ENCODE measurements around the gene MICALL1.
"Not testable (repeated sequence)": the region's sequence is repeated elsewhere in the genome, so short reads cannot be mapped to it uniquely, and the experiment has no call there.

The MICALL1 gene

DNA sequence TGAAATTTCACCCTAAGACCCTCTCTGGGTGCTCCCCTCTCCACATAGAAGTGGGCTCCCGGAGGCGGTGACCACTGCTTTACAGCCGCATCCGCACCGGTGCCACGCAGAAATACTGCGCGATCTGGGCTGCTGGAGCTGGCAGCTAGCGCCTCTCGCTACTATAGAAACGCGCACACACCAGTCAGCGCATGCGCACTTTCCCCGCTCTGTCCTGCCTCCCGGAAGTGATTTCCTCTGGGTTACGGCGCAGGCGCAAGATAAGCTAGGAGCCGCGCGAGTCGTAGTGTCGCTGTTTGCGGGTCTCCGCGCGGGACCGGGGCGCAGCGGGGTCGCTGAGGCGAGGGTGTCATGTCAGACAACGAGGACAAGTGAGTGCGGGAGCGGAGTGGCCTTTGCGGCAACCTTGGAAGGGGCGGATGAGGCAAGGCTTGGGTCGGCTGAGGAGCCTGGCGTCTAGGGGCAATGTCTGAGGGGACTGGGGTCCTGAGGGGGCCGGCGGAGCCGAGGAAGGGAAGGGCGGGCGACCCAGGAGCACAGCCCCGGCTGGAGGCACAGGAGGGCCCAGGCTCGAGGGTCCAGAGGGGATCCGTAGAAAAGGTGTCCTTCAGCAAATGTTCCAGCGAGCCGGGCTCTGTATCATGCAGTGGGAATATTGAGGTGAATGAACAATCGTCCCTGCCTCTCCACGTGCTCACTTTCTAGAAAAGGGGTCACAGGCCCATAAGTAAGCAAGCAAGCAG is 47.5 kb downstream of the MICALL1 start, which contains the start of the genes C22orf23 and POLR2F (continued):
- TF ChIP-seq, protein P1, sequence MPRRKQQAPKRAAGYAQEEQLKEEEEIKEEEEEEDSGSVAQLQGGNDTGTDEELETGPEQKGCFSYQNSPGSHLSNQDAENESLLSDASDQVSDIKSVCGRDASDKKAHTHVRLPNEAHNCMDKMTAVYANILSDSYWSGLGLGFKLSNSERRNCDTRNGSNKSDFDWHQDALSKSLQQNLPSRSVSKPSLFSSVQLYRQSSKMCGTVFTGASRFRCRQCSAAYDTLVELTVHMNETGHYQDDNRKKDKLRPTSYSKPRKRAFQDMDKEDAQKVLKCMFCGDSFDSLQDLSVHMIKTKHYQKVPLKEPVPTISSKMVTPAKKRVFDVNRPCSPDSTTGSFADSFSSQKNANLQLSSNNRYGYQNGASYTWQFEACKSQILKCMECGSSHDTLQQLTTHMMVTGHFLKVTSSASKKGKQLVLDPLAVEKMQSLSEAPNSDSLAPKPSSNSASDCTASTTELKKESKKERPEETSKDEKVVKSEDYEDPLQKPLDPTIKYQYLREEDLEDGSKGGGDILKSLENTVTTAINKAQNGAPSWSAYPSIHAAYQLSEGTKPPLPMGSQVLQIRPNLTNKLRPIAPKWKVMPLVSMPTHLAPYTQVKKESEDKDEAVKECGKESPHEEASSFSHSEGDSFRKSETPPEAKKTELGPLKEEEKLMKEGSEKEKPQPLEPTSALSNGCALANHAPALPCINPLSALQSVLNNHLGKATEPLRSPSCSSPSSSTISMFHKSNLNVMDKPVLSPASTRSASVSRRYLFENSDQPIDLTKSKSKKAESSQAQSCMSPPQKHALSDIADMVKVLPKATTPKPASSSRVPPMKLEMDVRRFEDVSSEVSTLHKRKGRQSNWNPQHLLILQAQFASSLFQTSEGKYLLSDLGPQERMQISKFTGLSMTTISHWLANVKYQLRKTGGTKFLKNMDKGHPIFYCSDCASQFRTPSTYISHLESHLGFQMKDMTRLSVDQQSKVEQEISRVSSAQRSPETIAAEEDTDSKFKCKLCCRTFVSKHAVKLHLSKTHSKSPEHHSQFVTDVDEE (CRISPR knock-in tag; IDR thresholded peaks at IDR 0.05), result no peak
- no peak for TF ChIP-seq ESRRG (CRISPR knock-in tag; IDR thresholded peaks at IDR 0.05)
- TF ChIP-seq, protein P2, sequence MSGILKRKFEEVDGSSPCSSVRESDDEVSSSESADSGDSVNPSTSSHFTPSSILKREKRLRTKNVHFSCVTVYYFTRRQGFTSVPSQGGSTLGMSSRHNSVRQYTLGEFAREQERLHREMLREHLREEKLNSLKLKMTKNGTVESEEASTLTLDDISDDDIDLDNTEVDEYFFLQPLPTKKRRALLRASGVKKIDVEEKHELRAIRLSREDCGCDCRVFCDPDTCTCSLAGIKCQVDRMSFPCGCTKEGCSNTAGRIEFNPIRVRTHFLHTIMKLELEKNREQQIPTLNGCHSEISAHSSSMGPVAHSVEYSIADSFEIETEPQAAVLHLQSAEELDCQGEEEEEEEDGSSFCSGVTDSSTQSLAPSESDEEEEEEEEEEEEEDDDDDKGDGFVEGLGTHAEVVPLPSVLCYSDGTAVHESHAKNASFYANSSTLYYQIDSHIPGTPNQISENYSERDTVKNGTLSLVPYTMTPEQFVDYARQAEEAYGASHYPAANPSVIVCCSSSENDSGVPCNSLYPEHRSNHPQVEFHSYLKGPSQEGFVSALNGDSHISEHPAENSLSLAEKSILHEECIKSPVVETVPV (CRISPR knock-in tag; IDR thresholded peaks at IDR 0.05), result no peak
- TF ChIP-seq OSR1 (CRISPR knock-in tag; IDR thresholded peaks at IDR 0.05), result no peak
- TF ChIP-seq, protein P3, sequence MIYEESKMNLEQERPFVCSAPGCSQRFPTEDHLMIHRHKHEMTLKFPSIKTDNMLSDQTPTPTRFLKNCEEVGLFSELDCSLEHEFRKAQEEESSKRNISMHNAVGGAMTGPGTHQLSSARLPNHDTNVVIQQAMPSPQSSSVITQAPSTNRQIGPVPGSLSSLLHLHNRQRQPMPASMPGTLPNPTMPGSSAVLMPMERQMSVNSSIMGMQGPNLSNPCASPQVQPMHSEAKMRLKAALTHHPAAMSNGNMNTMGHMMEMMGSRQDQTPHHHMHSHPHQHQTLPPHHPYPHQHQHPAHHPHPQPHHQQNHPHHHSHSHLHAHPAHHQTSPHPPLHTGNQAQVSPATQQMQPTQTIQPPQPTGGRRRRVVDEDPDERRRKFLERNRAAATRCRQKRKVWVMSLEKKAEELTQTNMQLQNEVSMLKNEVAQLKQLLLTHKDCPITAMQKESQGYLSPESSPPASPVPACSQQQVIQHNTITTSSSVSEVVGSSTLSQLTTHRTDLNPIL (CRISPR knock-in tag; IDR thresholded peaks at IDR 0.05; ENCODE audit: low read depth), result no peak

DNA sequence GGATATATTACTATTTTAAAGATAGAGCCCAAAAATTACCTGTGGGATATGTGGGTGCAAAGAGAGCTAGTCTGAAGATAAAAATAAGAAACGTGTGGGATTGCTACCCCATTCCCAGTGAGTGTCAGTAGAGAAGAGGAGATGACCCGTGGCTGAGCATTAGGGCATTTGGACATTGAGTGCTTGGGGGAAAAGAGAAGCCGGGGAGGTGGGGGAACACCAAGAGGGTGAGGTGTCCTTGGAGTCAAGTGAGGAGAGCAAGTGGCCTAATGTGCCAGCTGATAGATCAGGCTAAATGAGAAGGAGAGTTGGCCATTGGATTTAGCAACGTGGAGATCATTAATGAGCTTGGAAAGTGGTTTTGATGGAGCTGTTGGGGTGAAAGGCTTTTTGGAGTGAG is 48.6 kb downstream of the MICALL1 start:
- no peak for ATAC-seq
- TF ChIP-seq ZC3H10 (CRISPR knock-in tag; IDR thresholded peaks at IDR 0.05) (no peak), ZFP3 (CRISPR knock-in tag; IDR thresholded peaks at IDR 0.05) (no peak), ISL1 (CRISPR knock-in tag; IDR thresholded peaks at IDR 0.05) (no peak), RARB (CRISPR knock-in tag; IDR thresholded peaks at IDR 0.05) (no peak), ZNF70 (CRISPR knock-in tag; IDR thresholded peaks at IDR 0.05) (no peak), CSDC2 (CRISPR knock-in tag; IDR thresholded peaks at IDR 0.05) (no peak), ESRRG (CRISPR knock-in tag; IDR thresholded peaks at IDR 0.05) (no peak), OSR1 (CRISPR knock-in tag; IDR thresholded peaks at IDR 0.05) (no peak), TOX (CRISPR knock-in tag; IDR thresholded peaks at IDR 0.05; ENCODE audit: borderline replicate concordance) (no peak), PPARA (CRISPR knock-in tag; IDR thresholded peaks at IDR 0.05; ENCODE audit: borderline replicate concordance) (no peak), ZNF8 (CRISPR knock-in tag; IDR thresholded peaks at IDR 0.05) (no peak)
- TF ChIP-seq, protein P2 (CRISPR knock-in tag; IDR thresholded peaks at IDR 0.05), result no peak
- TF ChIP-seq, protein P3 (CRISPR knock-in tag; IDR thresholded peaks at IDR 0.05; ENCODE audit: low read depth), result no peak

DNA sequence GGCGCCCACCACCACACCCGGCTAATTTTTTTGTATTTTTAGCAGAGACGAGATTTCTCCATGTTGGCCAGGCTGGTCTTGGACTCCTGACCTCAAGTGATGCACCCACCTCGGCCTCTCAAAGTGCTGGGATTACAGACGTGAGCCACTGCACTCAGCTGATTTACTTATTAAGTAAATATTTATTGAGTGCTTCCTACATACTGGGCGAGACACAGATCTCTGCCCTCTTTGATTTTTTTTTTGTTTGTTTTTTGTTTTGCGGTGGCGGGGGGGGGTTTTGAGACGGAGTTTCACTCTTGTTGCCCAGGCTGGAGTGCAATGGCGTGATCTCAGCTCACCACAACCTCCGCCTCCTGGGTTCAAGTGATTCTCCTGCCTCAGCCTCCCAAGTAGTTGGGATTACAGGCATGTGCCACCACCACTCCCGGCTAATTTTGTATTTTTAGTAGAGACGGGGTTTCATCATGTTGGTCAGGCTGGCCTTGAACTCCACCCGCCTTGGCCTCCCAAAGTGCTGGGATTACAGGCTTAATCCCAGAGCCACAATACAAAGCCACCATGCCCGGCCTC is 49.8 kb downstream of the MICALL1 start:
- not testable (repeated sequence) for ATAC-seq

DNA sequence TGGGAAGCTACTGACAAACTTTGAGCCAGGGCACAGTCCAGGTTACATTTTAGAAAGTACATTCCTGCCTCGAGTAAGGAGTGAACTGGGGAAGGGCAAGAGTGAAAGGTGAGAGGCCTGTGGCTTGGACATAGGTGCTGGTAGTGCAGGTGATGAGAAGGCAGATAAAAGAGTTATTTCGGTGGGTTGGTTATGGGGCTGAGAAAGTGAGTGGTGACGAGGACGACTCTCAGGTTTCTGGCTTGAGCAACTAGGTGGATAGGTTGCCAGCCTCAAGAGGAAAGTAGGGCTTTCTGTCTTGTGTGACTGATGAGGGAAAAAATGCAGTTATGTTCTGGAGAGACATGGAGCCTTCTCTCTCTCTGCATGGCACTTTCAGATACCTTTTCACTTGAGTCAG is 51.1 kb downstream of the MICALL1 start:
- no peak for ATAC-seq
- TF ChIP-seq ISL1 (CRISPR knock-in tag; IDR thresholded peaks at IDR 0.05) (no peak), ZNF565 (CRISPR knock-in tag; conservative IDR thresholded peaks at IDR 0.05; ENCODE audit: low read depth) (no peak), ESRRG (CRISPR knock-in tag; IDR thresholded peaks at IDR 0.05) (no peak), OSR1 (CRISPR knock-in tag; IDR thresholded peaks at IDR 0.05) (no peak), ZNF8 (CRISPR knock-in tag; IDR thresholded peaks at IDR 0.05) (no peak), ARNTL (CRISPR knock-in tag; IDR thresholded peaks at IDR 0.05; ENCODE audit: borderline replicate concordance, low read depth) (no peak), SNAI2 (CRISPR knock-in tag; IDR thresholded peaks at IDR 0.05) (no peak)
- TF ChIP-seq, protein P1 (CRISPR knock-in tag; IDR thresholded peaks at IDR 0.05), result no peak
- TF ChIP-seq, protein P4, sequence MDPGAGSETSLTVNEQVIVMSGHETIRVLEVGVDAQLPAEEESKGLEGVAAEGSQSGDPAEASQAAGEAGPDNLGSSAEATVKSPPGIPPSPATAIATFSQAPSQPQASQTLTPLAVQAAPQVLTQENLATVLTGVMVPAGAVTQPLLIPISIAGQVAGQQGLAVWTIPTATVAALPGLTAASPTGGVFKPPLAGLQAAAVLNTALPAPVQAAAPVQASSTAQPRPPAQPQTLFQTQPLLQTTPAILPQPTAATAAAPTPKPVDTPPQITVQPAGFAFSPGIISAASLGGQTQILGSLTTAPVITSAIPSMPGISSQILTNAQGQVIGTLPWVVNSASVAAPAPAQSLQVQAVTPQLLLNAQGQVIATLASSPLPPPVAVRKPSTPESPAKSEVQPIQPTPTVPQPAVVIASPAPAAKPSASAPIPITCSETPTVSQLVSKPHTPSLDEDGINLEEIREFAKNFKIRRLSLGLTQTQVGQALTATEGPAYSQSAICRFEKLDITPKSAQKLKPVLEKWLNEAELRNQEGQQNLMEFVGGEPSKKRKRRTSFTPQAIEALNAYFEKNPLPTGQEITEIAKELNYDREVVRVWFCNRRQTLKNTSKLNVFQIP (CRISPR knock-in tag; IDR thresholded peaks at IDR 0.05; ENCODE audit: borderline replicate concordance, low read depth), result no peak

Data from SK-N-SH treated with all-trans-retinoic acid at 6 μM for 48 hours (cell line).